GM18951 (cell line): ENCODE data around the gene PANK1.

Experiments used
- POLR2A ChIP-seq: IDR thresholded peaks from 4 replicates; pipeline ENCODE4 v1.6.1; 2011; ENCODE audit warnings: mild to moderate bottlenecking; ENCODE audit not compliant: insufficient read length, insufficient read depth; ENCODE audit errors: extremely low read depth
- in situ Hi-C: fragments of 300-500 bp; cut with MboI; formaldehyde crosslinking; loops from one replicate; pipeline ENCODE4 v1.12.0; 2022; ENCODE audit warnings: low sequenced_read_pairs, mixed read lengths, inconsistent platforms; ENCODE audit not compliant: unreplicated experiment

PANK1 gene

DNA sequence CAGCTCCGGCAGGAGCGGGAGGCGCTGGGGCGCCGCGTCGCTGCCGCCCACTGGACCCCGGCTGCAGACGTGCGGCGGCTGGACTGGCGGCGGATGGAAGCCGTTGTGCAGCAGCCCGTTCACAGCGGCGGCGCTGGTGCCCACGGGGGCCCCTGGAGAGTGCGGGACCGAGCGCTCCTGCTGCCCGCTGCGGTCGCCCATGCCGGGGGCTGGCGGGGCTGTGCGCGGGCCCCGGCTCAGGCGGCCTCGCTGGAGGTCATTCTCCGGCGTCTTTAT lies 413 bp downstream of the PANK1 start:
- TF ChIP-seq POLR2A: no peak
- in situ Hi-C loops: no loop called here

DNA sequence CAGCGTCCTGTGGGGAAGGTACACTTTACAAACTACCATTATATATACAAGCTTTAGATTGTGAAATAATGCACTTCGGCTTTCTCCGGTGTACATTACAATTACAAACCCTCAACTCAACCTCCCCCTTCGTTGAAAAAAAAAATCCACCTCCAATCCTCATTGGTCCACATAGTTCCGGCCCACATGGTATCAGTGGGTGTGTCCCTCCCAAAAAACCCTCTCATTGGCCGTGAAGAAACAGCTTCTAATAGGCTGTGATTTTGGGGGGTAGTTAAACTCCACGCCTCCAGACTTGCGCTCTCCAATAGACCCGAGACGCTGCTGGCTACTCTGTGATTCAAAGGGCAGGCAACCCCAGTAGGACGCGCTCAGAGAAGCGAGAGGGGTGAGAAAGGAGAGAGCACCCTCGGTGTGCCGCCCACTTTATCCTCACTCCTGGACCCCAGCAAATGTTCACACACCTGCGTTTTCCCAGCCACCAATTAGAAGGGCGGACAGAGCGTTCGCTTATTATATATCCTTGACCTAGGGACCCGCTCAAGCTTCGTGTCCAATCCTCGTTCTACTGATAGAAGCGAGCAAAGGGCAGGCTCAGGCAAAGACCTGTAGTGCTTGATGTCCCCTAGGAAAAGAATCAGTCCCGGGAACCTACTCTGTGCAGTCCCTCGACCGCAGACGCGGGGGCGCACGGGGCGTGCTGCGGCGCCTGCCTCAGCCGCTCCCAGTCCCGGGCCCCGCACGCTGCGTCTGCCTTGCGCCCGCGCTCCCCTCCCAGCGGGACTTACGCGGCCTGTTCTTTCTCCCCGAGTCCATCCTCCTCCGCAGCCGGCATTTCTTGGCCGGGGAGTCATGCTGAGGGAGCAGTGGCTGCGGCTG lies 991 bp downstream of the PANK1 start:
- in situ Hi-C loops: no loop called here
- peak; percentile 95 for TF ChIP-seq POLR2A

- TF ChIP-seq POLR2A: no peak
- in situ Hi-C loops: no loop called here
These were observed 1.6 kb downstream of the PANK1 start for GRCh38 chr10:89643431-89643811.

- in situ Hi-C loops: no loop called here
- TF ChIP-seq POLR2A: no peak
These were observed 2.8 kb downstream of the PANK1 start for GRCh38 chr10:89642193-89642592.

GRCh38 chr10:89640241-89640640 lies 4.8 kb downstream of the PANK1 start:
- in situ Hi-C loops: no loop called here
- TF ChIP-seq POLR2A: no peak

DNA sequence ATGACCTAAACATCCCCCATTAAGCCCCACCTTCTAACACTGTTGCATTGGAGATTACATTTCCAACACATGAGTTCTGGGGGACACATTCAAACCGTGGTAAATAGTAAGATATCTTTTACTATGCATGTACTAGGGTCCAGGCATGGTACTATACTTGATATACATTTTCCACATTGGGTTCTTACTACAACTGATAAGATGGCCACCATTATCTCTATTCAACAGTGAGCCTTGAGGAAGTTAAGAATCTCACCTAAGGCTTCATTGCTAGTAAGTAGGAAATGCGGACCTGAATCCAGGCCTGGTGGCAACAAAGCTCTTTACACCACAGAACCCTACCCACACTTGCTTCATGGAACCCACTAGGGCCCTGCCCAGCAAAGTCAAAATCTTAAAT lies 5.7 kb downstream of the PANK1 start:
- no peak for TF ChIP-seq POLR2A
- in situ Hi-C loops: no loop called here

DNA sequence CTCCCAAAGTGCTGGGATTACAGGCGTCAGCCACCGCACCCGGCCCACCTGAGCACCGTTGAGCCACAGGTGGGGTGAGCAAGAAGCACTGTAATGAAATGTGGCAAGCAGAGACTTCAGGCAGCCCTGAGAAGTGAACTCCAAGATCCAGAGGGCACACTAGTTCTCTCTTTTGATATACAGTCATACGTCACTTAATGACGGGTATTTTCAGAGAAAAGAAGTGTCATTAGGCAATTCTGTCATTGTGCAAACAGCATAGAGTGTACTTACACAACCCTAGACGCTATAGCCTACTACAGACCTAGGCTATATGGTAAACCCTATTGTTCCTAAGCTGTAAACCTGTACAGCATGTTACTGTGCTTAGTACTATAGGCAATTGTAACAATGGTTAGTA lies 7.9 kb downstream of the PANK1 start:
- TF ChIP-seq POLR2A: no peak
- in situ Hi-C loops: no loop called here

GRCh38 chr10:89634637-89635036 lies 10.4 kb downstream of the PANK1 start:
- in situ Hi-C loops: no loop called here
- TF ChIP-seq POLR2A: no peak

DNA sequence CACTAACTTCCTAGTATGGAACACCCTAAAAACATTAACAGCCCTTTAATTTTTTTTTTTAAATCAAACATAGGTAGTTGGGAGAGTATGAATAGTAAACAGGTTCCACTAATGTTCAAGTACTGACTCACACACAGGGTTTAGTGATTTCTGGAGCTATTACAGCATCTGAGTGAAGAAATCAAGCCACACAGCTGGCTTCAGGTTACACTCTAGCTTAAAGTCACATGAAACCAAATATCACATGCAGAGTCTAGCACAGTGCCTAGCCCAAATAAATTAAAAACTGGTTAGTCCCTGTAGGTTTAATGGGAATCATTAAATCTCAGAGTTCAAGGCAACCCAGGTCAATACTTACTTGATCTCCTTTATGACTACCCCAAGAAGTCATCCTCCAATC lies 11.6 kb downstream of the PANK1 start:
- TF ChIP-seq POLR2A: no peak
- in situ Hi-C loops: no loop called here

DNA sequence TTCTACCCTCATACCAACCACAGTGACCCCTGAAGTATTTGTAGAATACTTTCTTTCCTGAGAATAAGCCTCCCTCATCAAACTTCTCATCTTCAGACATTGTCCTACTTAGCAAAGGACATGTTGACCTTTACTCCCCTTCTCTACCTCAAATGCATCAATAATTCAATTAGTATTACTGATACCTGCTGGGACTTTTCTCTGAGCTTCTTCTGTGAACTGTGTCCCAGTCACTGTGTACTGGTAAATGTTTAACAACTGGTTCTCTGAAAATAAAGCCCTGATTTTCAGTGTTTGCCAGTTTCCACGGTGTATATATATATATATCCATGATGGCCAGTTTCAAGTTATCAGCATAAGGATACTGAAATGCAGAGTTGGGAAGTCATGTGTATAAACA lies 12.2 kb downstream of the PANK1 start:
- no peak for TF ChIP-seq POLR2A
- in situ Hi-C loops: no loop called here

GRCh38 chr10:89627830-89628229 lies 17.2 kb downstream of the PANK1 start:
- in situ Hi-C loops: no loop called here
- TF ChIP-seq POLR2A: no peak

DNA sequence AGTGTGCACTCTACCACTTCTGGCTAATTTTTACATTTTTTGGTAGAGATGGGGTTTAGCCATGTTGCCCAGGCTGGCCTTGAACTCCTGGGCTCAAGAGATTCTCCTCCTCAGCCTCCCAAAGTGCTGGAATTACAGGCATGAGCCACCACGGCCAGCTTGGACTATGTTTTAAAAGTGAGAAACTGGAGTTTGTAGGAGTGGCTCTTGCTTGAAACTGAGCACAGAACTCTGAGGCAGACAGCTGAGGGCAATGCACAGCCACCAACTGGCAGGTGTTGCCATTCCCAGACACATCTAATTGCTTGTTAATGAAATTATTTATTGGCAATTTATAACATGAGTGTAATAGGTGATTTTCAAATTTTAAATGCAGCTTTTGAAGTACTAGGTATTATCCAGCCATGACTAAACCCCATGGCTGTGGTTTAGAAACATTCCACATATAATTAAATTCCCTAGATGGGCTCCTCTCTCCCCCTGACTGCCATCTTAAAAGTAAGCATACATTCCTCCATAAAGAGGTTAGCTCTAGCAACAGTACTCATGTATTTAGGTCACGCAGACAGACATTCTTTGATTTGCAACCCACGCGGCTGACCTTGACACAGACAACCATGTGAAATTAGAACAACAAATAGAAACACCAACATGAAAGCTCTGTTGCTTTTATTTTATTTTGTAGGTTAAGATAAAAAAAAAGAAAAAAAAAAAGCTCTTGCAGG lies 19.8 kb downstream of the PANK1 start:
- TF ChIP-seq POLR2A: no peak
- in situ Hi-C loops: no loop called here

- in situ Hi-C loops: no loop called here
- TF ChIP-seq POLR2A: no peak
These were observed 21.0 kb downstream of the PANK1 start for GRCh38 chr10:89624020-89624419.

- TF ChIP-seq POLR2A: no peak
- in situ Hi-C loops: no loop called here
These were observed 22.9 kb downstream of the PANK1 start for GRCh38 chr10:89622151-89622550.
